Rectal smooth muscle tissue (tissue), 1 donor: ENCODE measurements around the gene RASSF7.
"Not testable (repeated sequence)": the region's sequence is repeated elsewhere in the genome, so short reads cannot be mapped to it uniquely, and the experiment has no call there.

Experiments used
- H3K27ac ChIP-seq: one replicate; pipeline ENCODE4 v1.7.0; 2013; ENCODE audit warnings: low read depth, low read length, inconsistent platforms
- H3K27me3 ChIP-seq: one replicate; pipeline ENCODE4 v1.7.0; 2013; ENCODE audit warnings: low read length; ENCODE audit not compliant: control insufficient read depth, insufficient read depth
- H3K36me3 ChIP-seq: one replicate; pipeline ENCODE4 v1.7.0; 2013; ENCODE audit warnings: low read length; ENCODE audit not compliant: control insufficient read depth, insufficient read depth
- H3K4me1 ChIP-seq: one replicate; pipeline ENCODE4 v1.7.0; 2013; ENCODE audit warnings: low read length; ENCODE audit not compliant: control insufficient read depth, insufficient read depth
- H3K4me3 ChIP-seq: one replicate; pipeline ENCODE4 v1.7.0; 2013; ENCODE audit warnings: low read length
- H3K9ac ChIP-seq: one replicate; pipeline ENCODE4 v1.7.0; 2013; ENCODE audit warnings: low read length

RASSF7 gene

GRCh38 chr11:560305-561147, at the start of gene RASSF7, which contains the start of gene LMNTD2:
RASSF7 (plus strand) TSS chr11:560970; CDS start chr11:561769, 799 bp downstream.
LMNTD2 (minus strand) TSS chr11:560738; CDS start chr11:560716, 22 bp downstream.
- Histone ChIP-seq H3K4me1 (peaks cover 2% of the 10 kb centered on the region), H3K27ac (peak within 1 kb of the TSS; percentile 40), H3K9ac (peak within 1 kb of the TSS; percentile 71), H3K27me3 (peaks cover 12% of the 10 kb centered on the region), H3K36me3 (no peaks in the 10 kb centered on the region), H3K4me3 (peak within 1 kb of the TSS; percentile 72)

GRCh38 chr11:512761-513595, 47.8 kb upstream of the RASSF7 start:
- peaks cover 8% of the 10 kb centered on the region for H3K36me3 ChIP-seq
- peaks cover under 1% of the 10 kb centered on the region for H3K4me1 ChIP-seq
- no peak overlapping the region for H3K4me3 ChIP-seq
- H3K27me3 ChIP-seq = no peaks in the 10 kb centered on the region
- no peak overlapping the region for H3K9ac ChIP-seq
- H3K27ac ChIP-seq = no peak overlapping the region

- no peak overlapping the region for H3K4me3 ChIP-seq
- no peaks in the 10 kb centered on the region for H3K4me1 ChIP-seq
- no peak overlapping the region for H3K9ac ChIP-seq
- no peak overlapping the region for H3K27ac ChIP-seq
- no peaks in the 10 kb centered on the region for H3K27me3 ChIP-seq
- H3K36me3 ChIP-seq = peaks cover 5% of the 10 kb centered on the region
These were observed 46.2 kb upstream of the RASSF7 start for GRCh38 chr11:514606-515005.

- no peak overlapping the region for H3K9ac ChIP-seq
- no peak overlapping the region for H3K27ac ChIP-seq
- no peaks in the 10 kb centered on the region for H3K36me3 ChIP-seq
- no peaks in the 10 kb centered on the region for H3K4me1 ChIP-seq
- H3K4me3 ChIP-seq = no peak overlapping the region
- H3K27me3 ChIP-seq = no peaks in the 10 kb centered on the region
These were observed 45.6 kb upstream of the RASSF7 start for GRCh38 chr11:515131-515530.

- Histone ChIP-seq H3K9ac (no peak overlapping the region), H3K4me1 (no peaks in the 10 kb centered on the region), H3K27me3 (no peaks in the 10 kb centered on the region), H3K4me3 (no peak overlapping the region), H3K27ac (no peak overlapping the region), H3K36me3 (no peaks in the 10 kb centered on the region)
These were observed 44.4 kb upstream of the RASSF7 start for GRCh38 chr11:516400-516799.

GRCh38 chr11:516918-517685, 43.7 kb upstream of the RASSF7 start:
- not testable (repeated sequence) for H3K27me3 ChIP-seq, H3K4me3 ChIP-seq, H3K27ac ChIP-seq, H3K9ac ChIP-seq, H3K4me1 ChIP-seq, H3K36me3 ChIP-seq

- H3K27me3 ChIP-seq = no peaks in the 10 kb centered on the region
- no peak overlapping the region for H3K9ac ChIP-seq
- H3K36me3 ChIP-seq = no peaks in the 10 kb centered on the region
- H3K4me1 ChIP-seq = no peaks in the 10 kb centered on the region
- peak overlapping the region; percentile 70 for H3K27ac ChIP-seq
- H3K4me3 ChIP-seq = peak overlapping the region; percentile 43
These were observed 42.1 kb upstream of the RASSF7 start for GRCh38 chr11:518463-519202.

- no peak overlapping the region for H3K9ac ChIP-seq
- no peaks in the 10 kb centered on the region for H3K4me1 ChIP-seq
- no peak overlapping the region for H3K27ac ChIP-seq
- H3K27me3 ChIP-seq = no peaks in the 10 kb centered on the region
- no peak overlapping the region for H3K4me3 ChIP-seq
- H3K36me3 ChIP-seq = no peaks in the 10 kb centered on the region
These were observed 40.2 kb upstream of the RASSF7 start for GRCh38 chr11:520428-521176.

GRCh38 chr11:521177-521688, 39.5 kb upstream of the RASSF7 start:
- H3K36me3 ChIP-seq = no peaks in the 10 kb centered on the region
- no peaks in the 10 kb centered on the region for H3K27me3 ChIP-seq
- H3K4me1 ChIP-seq = no peaks in the 10 kb centered on the region
- no peak overlapping the region for H3K27ac ChIP-seq
- H3K4me3 ChIP-seq = no peak overlapping the region
- no peak overlapping the region for H3K9ac ChIP-seq

GRCh38 chr11:526192-526591, 34.6 kb upstream of the RASSF7 start:
- Histone ChIP-seq H3K4me3 (no peak overlapping the region), H3K27me3 (no peaks in the 10 kb centered on the region), H3K4me1 (no peaks in the 10 kb centered on the region), H3K36me3 (no peaks in the 10 kb centered on the region), H3K9ac (no peak overlapping the region), H3K27ac (no peak overlapping the region)

GRCh38 chr11:528166-528814, 32.5 kb upstream of the RASSF7 start:
- H3K9ac ChIP-seq = no peak overlapping the region
- H3K4me3 ChIP-seq = no peak overlapping the region
- peaks cover 9% of the 10 kb centered on the region for H3K36me3 ChIP-seq
- H3K27ac ChIP-seq = no peak overlapping the region
- H3K27me3 ChIP-seq = no peaks in the 10 kb centered on the region
- H3K4me1 ChIP-seq = no peaks in the 10 kb centered on the region
